Measurements from ENCODE around the gene NRTN. TPM values are rescaled to one million over a fixed set of nuclear protein-coding genes. Genes with fewer than 3 reads are reported as not detected.

Gene NRTN
- total RNA-seq, 4 donors from 2014 or later: 12.9 to 53.0 (median 29.5) TPM

DNA sequence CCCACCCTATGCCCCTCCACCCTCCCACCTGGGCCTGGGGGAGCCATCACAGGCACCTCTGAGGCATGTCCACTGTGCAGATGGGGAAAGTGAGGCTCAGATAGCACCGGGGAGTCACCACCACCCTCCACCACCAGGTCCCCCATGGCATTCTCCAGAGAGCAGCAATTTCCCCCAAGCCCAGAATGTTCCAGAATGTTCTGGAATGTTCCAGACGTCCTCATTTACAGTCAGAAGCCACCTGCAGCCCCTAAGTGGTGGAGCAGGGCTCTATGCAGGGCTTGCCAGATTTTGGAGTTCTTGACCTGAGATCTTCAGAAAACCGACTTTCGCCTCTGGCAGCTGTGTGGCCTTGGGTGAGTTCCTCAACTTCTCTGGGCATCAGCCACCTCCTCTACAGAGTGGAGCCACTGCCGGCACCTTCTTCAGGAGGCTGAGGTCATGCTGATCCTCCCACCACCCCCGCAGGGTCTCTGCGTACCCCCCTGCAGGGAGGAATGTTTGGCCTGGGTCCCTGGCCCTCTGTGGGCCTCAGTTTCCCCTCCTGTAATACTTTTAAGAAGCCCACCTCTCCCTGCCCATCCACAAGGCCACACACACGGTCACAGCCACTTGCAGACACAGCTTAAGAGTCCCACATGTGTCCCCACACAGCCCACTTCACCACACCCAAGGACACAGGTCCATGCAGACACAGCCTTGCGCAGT is 59.3 kb downstream of the NRTN start:
- 93% methylated on average over 6 of the region's 9 CpGs for WGBS
- H3K27me3 ChIP-seq: no peaks in the 10 kb centered on the region
- intact Hi-C loops (cut with DNase I): no loop called here
- H3K36me3 ChIP-seq: no peaks in the 10 kb centered on the region
- TF ChIP-seq EP300 (IDR thresholded peaks at IDR 0.05): no peak
- TF ChIP-seq POLR2AphosphoS5 (IDR thresholded peaks at IDR 0.05): no peak
- TF ChIP-seq, protein P1, sequence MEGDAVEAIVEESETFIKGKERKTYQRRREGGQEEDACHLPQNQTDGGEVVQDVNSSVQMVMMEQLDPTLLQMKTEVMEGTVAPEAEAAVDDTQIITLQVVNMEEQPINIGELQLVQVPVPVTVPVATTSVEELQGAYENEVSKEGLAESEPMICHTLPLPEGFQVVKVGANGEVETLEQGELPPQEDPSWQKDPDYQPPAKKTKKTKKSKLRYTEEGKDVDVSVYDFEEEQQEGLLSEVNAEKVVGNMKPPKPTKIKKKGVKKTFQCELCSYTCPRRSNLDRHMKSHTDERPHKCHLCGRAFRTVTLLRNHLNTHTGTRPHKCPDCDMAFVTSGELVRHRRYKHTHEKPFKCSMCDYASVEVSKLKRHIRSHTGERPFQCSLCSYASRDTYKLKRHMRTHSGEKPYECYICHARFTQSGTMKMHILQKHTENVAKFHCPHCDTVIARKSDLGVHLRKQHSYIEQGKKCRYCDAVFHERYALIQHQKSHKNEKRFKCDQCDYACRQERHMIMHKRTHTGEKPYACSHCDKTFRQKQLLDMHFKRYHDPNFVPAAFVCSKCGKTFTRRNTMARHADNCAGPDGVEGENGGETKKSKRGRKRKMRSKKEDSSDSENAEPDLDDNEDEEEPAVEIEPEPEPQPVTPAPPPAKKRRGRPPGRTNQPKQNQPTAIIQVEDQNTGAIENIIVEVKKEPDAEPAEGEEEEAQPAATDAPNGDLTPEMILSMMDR (IDR thresholded peaks at IDR 0.05): no peak
- no peak for TF ChIP-seq POLR2A (IDR thresholded peaks at IDR 0.05; ENCODE audit: low read depth)
- no peak overlapping the region for H3K27ac ChIP-seq (replicated peaks in 1 of 4)
- H3K4me1 ChIP-seq: no peaks in the 10 kb centered on the region
- no peak overlapping the region for H3K4me3 ChIP-seq
- H3K9me3 ChIP-seq: no peaks in the 10 kb centered on the region
- no peak for DNase-seq (ENCODE audit: extremely low spot score)

DNA sequence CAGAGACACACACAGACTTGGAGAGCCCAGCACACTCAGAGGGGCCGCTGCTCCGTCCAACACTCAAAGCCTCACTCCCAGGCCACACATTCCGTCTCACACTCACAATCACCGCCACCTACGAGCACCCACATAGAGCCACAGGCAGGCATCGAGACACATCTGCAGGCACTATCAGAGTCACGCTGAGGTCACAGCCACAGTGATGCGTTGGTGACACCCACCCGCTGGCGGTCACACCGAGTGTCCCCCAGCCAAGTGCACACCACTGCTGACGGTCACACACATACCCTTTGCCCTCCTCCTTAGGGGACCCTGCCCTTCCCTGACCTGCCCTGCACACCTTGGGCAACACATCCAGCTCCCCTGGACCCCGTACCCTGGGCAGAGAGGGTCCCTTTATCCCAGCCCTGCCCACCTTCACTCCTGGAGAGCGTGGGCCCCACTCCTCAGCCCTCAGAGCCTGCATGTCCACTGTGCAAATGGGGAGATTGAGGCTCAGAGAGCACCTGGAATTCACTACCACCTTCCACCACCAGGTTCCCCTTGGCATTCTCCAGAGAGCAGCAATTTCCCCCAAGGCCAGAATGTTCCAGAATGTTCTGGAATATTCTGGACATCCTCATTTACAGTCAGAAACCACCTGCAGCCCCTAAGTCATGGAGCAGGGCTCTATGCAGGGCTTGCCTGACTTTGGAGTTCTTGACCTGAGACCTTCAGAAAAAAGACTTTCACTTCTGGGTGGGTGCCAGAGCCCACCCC is 60.0 kb downstream of the NRTN start:
- TF ChIP-seq POLR2AphosphoS5 (IDR thresholded peaks at IDR 0.05) (no peak), EP300 (IDR thresholded peaks at IDR 0.05) (no peak), POLR2A (IDR thresholded peaks at IDR 0.05; ENCODE audit: low read depth) (no peak)
- TF ChIP-seq, protein P1 (IDR thresholded peaks at IDR 0.05): peak in 1 of 3 experiments; percentile 9
- 93% methylated on average over 14 of the region's 14 CpGs for WGBS
- no peak for DNase-seq (ENCODE audit: extremely low spot score)
- Histone ChIP-seq H3K9me3 (no peaks in the 10 kb centered on the region), H3K36me3 (no peaks in the 10 kb centered on the region), H3K4me3 (no peak overlapping the region), H3K27ac (replicated peaks in 1 of 4) (no peak overlapping the region), H3K4me1 (no peaks in the 10 kb centered on the region), H3K27me3 (no peaks in the 10 kb centered on the region)
- intact Hi-C loops (cut with DNase I): no loop called here

DNA sequence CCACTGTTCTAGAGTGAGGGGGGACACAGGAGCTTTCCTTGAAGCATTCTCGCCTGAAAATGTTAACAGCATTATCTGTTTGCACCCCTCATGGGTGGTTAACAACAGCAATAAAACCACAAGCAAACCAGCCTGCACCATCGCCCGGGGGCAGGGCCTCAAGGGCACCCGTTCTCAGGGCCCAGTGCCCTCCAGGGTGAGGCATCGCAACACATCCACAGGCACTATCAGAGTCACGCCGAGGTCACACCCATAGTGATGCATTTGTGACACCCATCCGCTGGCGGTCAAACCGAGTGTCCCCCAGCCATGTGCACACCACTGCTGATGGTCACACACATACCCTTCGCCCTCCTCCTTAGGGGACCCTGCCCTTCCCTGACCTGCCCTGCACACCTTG is 60.9 kb downstream of the NRTN start:
- Histone ChIP-seq H3K9me3 (no peaks in the 10 kb centered on the region), H3K27me3 (no peaks in the 10 kb centered on the region), H3K36me3 (no peaks in the 10 kb centered on the region), H3K4me3 (no peak overlapping the region), H3K4me1 (no peaks in the 10 kb centered on the region), H3K27ac (replicated peaks in 1 of 4) (no peak overlapping the region)
- 93% methylated on average over 10 of the region's 11 CpGs for WGBS
- TF ChIP-seq, protein P1 (IDR thresholded peaks at IDR 0.05): no peak
- TF ChIP-seq EP300 (IDR thresholded peaks at IDR 0.05): no peak
- TF ChIP-seq POLR2A (IDR thresholded peaks at IDR 0.05; ENCODE audit: low read depth): no peak
- no peak for TF ChIP-seq POLR2AphosphoS5 (IDR thresholded peaks at IDR 0.05)
- intact Hi-C loops (cut with DNase I): no loop called here
- DNase-seq (ENCODE audit: extremely low spot score): no peak

DNA sequence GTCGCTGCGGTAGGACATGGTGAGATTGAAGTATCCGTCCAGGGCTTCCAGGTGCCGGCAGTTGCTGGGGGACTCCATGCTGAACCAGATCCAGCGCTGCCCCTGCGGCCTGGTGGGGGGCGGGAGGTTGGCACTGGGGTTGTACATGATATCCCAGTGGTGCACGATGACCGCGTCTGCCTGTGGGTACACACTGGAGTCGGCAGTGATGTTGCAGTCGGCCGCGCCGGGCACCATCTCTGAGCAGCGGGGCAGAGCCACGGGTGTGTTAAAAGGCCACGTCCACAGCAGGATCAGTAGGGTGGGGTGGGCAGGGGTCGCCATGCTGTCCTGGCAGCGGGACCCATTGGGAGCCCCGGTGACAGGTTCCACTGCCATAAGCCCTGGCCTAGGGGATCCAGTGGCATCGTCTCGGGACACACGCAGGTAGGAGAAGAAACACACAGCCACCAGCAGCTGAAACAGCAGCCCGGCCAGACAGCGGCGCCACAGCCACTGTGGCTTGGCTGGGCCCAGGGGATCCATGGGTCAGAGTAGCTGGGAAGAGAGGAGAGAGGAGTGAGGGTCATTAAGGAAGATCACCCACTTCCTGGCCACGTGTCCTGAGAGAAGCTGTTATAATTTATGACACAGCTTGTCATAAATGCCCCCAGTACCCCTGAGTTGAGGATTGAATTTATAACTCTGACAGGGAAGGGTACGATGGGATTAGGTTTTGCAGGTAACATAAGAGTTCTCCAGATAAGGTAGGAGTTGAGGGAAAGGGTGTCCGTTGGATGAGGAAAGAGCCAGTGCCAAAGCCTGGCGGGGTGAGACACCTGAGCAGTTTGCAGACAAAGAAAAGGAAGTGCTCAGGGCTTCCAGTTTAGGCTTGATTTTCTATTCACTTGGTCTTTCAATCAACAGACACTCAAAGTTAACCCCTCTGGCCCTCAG is 62.6 kb downstream of the NRTN start:
- Histone ChIP-seq H3K4me1 (peaks cover 0 to 2% (median 0%) of the 10 kb centered on the region in 4 donors), H3K27me3 (no peaks in the 10 kb centered on the region), H3K9me3 (no peaks in the 10 kb centered on the region), H3K27ac (replicated peaks in 1 of 4) (no peak overlapping the region), H3K36me3 (no peaks in the 10 kb centered on the region), H3K4me3 (no peak overlapping the region)
- no peak for TF ChIP-seq EP300 (IDR thresholded peaks at IDR 0.05)
- no peak for TF ChIP-seq POLR2A (IDR thresholded peaks at IDR 0.05; ENCODE audit: low read depth)
- TF ChIP-seq, protein P1 (IDR thresholded peaks at IDR 0.05): no peak
- TF ChIP-seq POLR2AphosphoS5 (IDR thresholded peaks at IDR 0.05): no peak
- 85% methylated on average over 22 of the region's 31 CpGs for WGBS
- intact Hi-C loops (cut with DNase I): no loop called here
- no peak for DNase-seq (ENCODE audit: extremely low spot score)
